Activated CD8-positive, alpha-beta memory T cell treated with anti-CD3 and anti-CD28 coated beads for 4 hours (primary cell): Measurements from ENCODE around the gene IDS.
"Not testable (repeated sequence)": the region's sequence is repeated elsewhere in the genome, so short reads cannot be mapped to it uniquely, and the experiment has no call there.

ENCODE experiments used
- DNase-seq, 2 donors: peaks; one replicate each; pipeline ENCODE4 v3.0.0-alpha.2; 2020; ENCODE audit warnings: low read depth in 2 of 2

The IDS gene

DNA sequence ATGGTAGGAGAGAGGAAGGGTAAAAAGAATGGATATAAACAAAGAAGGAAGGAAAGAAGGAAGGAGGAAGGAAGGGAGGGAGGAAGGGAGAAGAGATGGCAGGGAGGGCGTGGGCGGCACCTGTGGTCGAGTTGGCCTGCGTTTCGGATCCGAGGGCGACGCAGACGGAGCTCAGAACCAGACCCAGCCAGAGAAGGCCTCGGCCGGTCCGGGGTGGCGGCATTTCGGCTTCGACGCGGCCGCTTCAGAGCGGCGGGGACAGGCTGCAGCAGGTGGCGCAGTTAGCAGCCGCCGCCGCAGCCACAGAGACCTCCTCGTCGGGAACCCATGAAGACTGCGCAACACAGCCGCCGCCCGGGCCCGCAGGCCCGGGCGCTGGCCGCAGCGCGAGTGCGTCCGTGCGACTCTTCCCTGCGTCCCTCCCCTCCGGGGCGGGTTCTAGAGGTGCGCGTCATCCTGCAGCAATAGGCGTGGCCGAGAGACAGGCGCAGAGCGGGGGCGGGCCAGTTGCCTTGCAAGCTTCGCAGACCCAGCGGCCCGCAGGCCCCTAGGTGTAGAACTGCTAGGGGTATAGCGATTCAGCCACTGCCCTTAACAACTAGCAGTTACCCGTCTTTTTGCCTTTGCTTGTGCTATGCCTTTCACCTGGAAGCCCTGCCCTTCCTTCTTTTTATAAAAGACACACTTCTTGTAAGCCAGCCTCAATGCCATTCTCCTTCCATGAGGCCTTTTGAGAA, at the start of gene IDS:
TSS of gene IDS (minus strand) at position 392 of the 737 bp plus-strand sequence. CDS start at position 223, 169 bp downstream.
- DNase-seq, result peak; percentile 67 to 69

GRCh38 chrX:149551939-149552248, 46.8 kb upstream of the IDS start:
- not testable (repeated sequence) for DNase-seq

DNA sequence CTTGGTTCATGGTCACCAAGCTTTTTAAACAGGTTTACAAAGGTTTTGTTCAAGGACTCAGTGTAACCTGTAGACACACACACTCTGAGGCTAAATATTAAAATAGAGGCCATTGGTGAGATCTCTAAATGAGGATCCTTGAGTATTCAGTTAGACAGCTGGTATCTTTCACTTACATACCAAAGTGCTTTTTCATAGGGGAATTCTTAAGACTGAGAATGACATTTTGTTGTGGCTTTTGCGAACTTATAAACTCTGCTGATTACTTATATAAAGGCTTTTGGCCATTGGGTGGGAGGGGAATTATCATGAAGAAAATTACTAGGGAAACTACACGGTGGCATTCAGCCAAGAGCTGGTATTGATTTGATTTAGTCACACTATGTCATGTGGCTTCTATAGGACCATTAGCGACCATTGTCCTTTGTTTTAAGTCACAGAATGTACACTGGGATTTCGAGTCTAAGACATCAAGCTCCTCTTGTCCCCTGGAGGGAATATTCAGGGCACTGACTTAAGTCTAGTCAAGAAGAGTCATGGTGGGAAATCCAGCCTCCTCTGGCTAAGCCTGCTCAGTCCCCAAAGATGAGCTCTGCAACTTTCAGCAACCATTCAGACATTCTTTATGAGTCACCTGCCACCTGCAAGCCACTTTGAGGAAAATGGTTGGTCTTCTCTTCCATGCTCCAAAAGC, 46.3 kb upstream of the IDS start:
- not testable (repeated sequence) for DNase-seq

- DNase-seq, result not testable (repeated sequence)
Measured at GRCh38 chrX:149550454-149550853, 45.3 kb upstream of the IDS start.

DNA sequence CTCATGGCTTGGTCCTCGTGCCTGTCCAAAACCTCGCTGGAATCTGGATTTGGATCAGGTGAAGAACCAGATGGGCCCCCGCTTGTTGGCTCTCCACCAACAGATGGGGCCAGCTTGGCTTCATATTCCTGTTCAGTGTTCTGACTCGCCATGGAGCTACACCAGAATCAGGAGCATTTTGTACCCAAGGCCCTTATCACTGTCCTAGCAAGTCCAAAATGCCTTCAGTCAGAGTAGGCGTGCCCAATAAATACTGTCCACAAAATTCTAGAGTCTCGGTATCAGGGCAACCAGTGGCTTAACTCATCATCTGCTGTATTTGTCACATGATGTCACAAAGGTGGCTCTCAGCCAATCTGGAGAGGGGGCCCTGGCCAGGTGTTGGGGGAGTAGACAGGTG, 44.6 kb upstream of the IDS start, which contains the start of gene HSFX3:
TSS of gene HSFX3 (minus strand) at position 224 of the 400 bp plus-strand sequence. CDS start at position 152, 72 bp downstream.
- DNase-seq, result not testable (repeated sequence)

- not testable (repeated sequence) for DNase-seq
Measured at GRCh38 chrX:149547782-149548181, 42.7 kb upstream of the IDS start.

GRCh38 chrX:149546962-149547361, 41.9 kb upstream of the IDS start:
- DNase-seq, result not testable (repeated sequence)

DNA sequence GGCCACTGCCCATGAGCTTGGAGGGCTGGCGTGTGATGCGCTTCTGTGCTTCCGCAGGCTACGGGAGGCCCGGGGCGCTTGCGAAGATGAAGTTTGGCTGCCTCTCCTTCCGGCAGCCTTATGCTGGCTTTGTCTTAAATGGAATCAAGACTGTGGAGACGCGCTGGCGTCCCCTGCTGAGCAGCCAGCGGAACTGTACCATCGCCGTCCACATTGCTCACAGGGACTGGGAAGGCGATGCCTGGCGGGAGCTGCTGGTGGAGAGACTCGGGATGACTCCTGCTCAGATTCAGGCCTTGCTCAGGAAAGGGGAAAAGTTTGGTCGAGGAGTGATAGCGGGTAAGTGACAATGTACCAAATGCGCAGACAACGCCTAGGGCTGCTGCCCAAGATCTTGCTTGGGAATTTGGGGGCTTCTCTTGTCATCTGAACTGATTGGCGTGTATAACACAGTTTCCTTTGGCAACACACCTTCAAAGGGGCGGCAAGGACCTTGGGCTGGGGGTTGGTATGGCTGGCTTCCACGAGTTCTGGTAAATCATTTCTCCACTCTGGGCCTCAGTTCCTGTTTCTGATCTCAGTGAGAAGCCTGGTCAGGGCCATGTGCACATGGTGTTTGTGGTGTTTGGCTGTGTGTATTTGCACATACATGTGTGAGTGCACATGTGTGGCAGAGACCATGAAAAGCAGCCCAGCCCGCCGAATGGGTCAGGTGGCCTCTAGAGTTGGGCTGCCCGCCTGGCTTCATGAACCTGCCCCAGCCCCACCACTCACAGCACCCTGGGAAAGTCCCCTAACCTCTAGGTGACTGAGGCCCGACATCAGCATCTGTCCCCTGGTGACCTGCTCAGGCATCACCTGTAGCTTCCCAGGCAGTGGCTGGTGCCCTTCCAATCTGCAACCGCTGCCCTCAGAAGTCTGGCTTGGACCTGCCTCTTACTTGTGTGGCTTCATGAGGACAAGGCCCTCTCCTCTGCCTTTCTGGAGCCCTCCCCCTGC, 40.7 kb upstream of the IDS start:
- DNase-seq, result not testable (repeated sequence)

DNA sequence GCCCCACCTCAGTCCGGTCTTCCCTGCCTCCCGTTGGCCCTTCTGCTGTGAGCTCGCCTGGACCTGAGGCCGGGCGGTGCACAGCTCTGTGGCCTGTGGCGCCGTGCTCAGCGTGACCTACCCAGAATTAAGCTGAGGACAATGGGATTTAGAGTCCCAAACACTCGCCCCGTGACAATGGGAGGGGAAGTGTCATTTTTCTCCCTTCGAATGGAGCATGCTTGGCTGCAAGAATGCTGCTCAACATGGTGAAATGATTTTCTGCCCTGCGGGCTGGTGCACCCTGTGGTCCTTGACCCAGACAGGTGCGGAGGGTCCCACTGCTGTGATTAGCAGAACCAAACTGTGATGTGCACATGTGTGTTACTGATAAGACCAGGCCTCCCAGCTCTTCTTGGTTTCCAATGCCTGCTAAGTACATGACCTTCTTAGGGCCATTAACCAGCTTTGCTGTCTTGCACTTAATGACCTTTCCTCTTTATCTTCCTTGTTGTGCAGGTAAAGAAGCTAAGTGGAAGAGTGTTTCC, 36.5 kb upstream of the IDS start:
- DNase-seq, result no peak

- DNase-seq, result peak; percentile 71 to 86
Measured at GRCh38 chrX:149540621-149541520, 35.8 kb upstream of the IDS start, which contains the start of gene EOLA1. Gene EOLA1, plus strand, starts transcription at chrX:149541012. Its CDS starts 4,619 bp downstream, at chrX:149545631.

GRCh38 chrX:149540131-149540620, 35.1 kb upstream of the IDS start:
- DNase-seq, result peak; percentile 78 to 86

DNA sequence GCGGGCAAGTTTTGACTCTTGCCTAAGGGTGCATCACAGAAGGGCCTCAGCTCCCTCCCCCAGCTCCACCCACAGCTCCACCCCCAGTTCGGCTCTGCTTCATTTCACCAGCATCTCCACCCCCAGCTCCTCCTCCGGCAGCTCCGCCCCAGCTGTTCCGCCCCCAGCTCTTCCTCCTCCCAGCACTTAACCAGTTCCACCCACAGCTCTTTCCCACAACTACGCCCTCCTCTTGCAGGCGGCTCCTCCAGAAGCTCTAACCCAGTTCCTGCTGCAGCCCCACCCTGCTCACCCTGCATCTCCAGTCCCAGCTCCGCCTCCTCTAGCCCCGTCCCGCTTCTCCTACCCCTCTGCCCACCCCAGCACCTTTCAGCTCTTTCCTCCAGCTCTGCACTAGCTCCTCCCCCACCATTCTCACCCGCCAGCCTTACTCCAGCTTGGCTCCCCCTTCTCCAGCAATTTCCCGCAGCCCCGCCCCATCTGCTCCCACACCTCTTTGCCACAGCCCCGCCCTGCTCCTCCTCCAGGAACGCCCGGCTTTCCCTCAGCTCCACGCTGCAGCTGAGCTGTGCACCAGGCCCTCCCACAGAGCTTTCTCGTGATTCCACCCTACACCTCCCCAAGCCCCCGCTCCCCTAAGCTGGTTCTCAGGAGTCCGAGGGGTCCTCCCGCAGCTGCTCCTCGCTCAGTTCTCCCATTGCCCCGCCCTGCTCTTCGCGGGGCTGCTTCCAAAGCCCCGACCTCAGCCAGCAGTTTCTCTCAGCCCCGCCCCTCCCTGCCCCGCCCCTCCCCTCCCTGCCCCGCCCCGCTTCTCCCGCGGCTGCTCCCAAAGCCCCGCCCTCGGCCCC, 34.4 kb upstream of the IDS start:
- peak; percentile 73 to 80 for DNase-seq

DNA sequence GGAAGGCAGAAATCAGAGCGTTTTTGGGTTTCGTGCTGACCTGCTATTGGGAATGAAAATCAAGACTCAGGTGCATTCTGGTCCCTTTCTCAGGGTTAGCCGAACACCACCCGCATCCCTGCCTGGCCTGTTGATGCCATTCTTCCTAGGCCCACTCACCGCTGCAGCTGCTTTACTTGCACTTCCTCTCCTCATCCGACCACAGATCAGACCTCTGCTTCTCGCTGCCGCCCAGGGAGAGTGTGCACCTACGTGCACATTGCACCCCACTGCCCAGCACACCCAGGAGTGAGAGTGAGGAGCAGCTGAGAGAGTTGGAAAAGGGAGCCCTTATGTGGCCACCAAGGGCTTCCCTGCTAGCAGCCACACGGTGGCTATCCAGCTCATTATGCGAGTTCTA, 32.4 kb upstream of the IDS start:
- not testable (repeated sequence) for DNase-seq

GRCh38 chrX:149534926-149535602, 30.0 kb upstream of the IDS start:
- not testable (repeated sequence) for DNase-seq

- DNase-seq, result not testable (repeated sequence)
Measured at GRCh38 chrX:149533999-149534398, 28.9 kb upstream of the IDS start.

DNA sequence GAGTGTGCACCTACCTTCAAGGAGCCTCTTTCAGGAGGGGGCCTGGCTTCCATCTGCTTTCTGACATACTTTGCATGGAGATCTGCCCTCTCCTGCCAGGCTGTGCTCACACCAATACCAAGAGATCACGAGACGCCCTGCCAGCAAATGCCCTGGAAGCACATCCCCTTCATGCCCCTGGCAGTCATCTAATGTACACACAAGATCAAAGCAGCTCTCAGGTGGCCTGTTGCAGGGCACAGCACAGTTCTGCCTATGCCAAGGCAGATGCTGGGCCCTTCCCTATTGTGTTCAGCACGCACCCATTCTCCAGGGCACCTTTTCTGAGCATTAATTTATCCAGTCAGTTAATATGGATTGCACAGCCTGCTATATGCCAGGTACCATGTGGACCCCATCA, 27.8 kb upstream of the IDS start:
- not testable (repeated sequence) for DNase-seq

DNA sequence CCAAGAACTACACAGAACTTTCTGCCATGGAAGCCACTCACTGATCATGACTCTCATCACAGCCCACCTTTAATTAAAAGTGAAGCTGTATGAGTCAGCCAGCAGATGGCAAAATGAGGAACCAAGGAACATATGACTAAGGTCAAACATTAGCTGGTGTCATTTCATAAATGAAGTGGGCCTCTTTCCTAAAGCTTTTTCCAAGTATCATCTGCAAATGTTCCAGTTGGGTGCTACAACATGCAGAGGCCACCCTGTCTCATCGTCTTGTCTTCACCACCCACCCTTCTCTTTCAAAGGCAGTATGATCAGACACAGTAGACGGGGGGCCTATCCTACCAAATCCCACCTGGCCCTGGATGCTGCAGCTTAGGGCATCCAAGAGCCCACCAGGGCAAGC, 26.5 kb upstream of the IDS start:
- no peak for DNase-seq

GRCh38 chrX:149528381-149528780, 23.3 kb upstream of the IDS start:
- no peak for DNase-seq

GRCh38 chrX:149527705-149528104, 22.6 kb upstream of the IDS start:
- no peak for DNase-seq
